H1 (cell line): ENCODE measurements around the gene TMUB1. TPM values are rescaled to one million over a fixed set of nuclear protein-coding genes. Genes with fewer than 3 reads are reported as not detected.

Source experiments
- ATF3 ChIP-seq: IDR thresholded peaks from 2 replicates; pipeline ENCODE4 v1.6.1; 2011; ENCODE audit warnings: low read depth, mild to moderate bottlenecking, low read length; ENCODE audit not compliant: insufficient read depth
- CEBPB ChIP-seq: IDR thresholded peaks from 2 replicates; pipeline ENCODE4 v1.6.1; 2012; ENCODE audit warnings: low read depth, low read length
- CHD7 ChIP-seq: fragments of 300-600 bp; sonication (generic); IDR thresholded peaks from 2 replicates; pipeline ENCODE4 v1.7.1; 2012; ENCODE audit warnings: low read length, moderate library complexity, mild to moderate bottlenecking, inconsistent platforms; ENCODE audit not compliant: insufficient replicate concordance
- CREB1 ChIP-seq: IDR thresholded peaks from 2 replicates; pipeline ENCODE4 v1.6.1; 2012; ENCODE audit warnings: inconsistent platforms
- EZH2 ChIP-seq: fragments of 200-600 bp; sonication (generic); IDR thresholded peaks from 2 replicates; pipeline ENCODE4 v1.7.1; 2012; ENCODE audit warnings: low read depth, mild to moderate bottlenecking, moderate library complexity, low read length, inconsistent platforms; ENCODE audit not compliant: severe bottlenecking
- HDAC2 ChIP-seq, 2 experiments: fragments of 300-600 bp in 1 of 2; sonication (generic) in 1 of 2; IDR thresholded peaks; 2 replicates each; pipeline ENCODE4 v1.6.1; 2011 to 2012; ENCODE audit warnings: low read depth in 2 of 2, low read length in 2 of 2, mild to moderate bottlenecking in 2 of 2, moderate library complexity in 2 of 2, borderline replicate concordance in 1 of 2, inconsistent platforms in 1 of 2
- JUN ChIP-seq: IDR thresholded peaks from 2 replicates; pipeline ENCODE4 v1.6.1; 2011; ENCODE audit warnings: low read depth, mild to moderate bottlenecking, improper control_type of control experiment, low read length
- KDM1A ChIP-seq: fragments of 200-600, 300-600 bp; sonication (generic); IDR thresholded peaks from 2 replicates; pipeline ENCODE4 v1.7.1; 2016; ENCODE audit warnings: mild to moderate bottlenecking, low read length, borderline replicate concordance
- SAP30 ChIP-seq: fragments of 300-600 bp; sonication (generic); IDR thresholded peaks from 2 replicates; pipeline ENCODE4 v1.7.1; 2012; ENCODE audit warnings: low read length, moderate library complexity, mild to moderate bottlenecking, inconsistent platforms; ENCODE audit not compliant: insufficient read depth, insufficient replicate concordance
- SP1 ChIP-seq: IDR thresholded peaks from 2 replicates; pipeline ENCODE4 v1.6.1; 2011; ENCODE audit warnings: low read depth, low read length
- SUZ12 ChIP-seq: fragments of 200-600 bp; sonication (generic); IDR thresholded peaks from 2 replicates; pipeline ENCODE4 v1.6.1; 2012; ENCODE audit warnings: mild to moderate bottlenecking, inconsistent platforms, low read length, moderate library complexity, mixed read lengths
- TCF12 ChIP-seq: IDR thresholded peaks from 2 replicates; pipeline ENCODE4 v1.6.1; 2011; ENCODE audit warnings: low read depth, mild to moderate bottlenecking, low read length
- polyA plus RNA-seq, 7 experiments: library from polyadenylated mRNA; depleted of rRNA in 3 of 7; stranded (reverse) in 5 of 7; unstranded in 2 of 7; fragments of >200 nt in 5 of 7; fragments of 200-250 nt in 2 of 7; gene quantifications; 1 replicate in 5 of 7; 2 replicates in 1 of 7; 4 replicates in 1 of 7; pipeline versions ENCODE4 v1.2.1 to v1.2.3, GENCODE V29; 2011 to 2013; ENCODE audit warnings: missing spikeins in 2 of 7, mixed read lengths in 2 of 7
- total RNA-seq: library from RNA; stranded (reverse); fragmentation: NEBNext Ultra II Directional; extraction: Animal tissue kit (Norgen Biotek cat#: 25700); gene quantifications from 2 replicates; pipeline ENCODE4 v1.2.1, GENCODE V29; 2021

Gene TMUB1
- total and polyA plus RNA-seq, 2 of the 8 experiments (the other 6 are each of a cell fraction or from before 2014, with no cell fraction given) = 41.4 to 56.2 TPM

- TF ChIP-seq CHD7 = no peak
- TF ChIP-seq ATF3 = no peak
- TF ChIP-seq HDAC2 (IDR thresholded peaks at IDR 0.05; ENCODE audit: borderline replicate concordance in 1 of 2, low read depth in 2 of 2, low read length in 2 of 2) = no peak
- TF ChIP-seq SAP30 = no peak
- TF ChIP-seq SUZ12 = no peak
- no peak for TF ChIP-seq EZH2
- no peak for TF ChIP-seq CEBPB
- TF ChIP-seq SP1 = no peak
- no peak for TF ChIP-seq JUN
- TF ChIP-seq TCF12 = no peak
- TF ChIP-seq KDM1A = no peak
- TF ChIP-seq CREB1 = no peak
Observed at GRCh38 chr7:151056283-151056665, 27.0 kb downstream of the TMUB1 start (continued).
